HFFc6 (cell line): Measurements from ENCODE around the gene LKAAEAR1. TPM values are rescaled to one million over a fixed set of nuclear protein-coding genes. Genes with fewer than 3 reads are reported as not detected.

ENCODE experiments used
- DNase-seq: peaks from one replicate; pipeline ENCODE4 v3.0.0-alpha.2; 2018
- H3K27ac Mint-ChIP-seq: 2 replicates; pipeline ENCODE4 v1.8.0; 2020; ENCODE audit warnings: mild to moderate bottlenecking, mixed read lengths
- H3K27me3 Mint-ChIP-seq: 2 replicates; pipeline ENCODE4 v1.8.0; 2021; ENCODE audit warnings: mild to moderate bottlenecking, moderate library complexity, mixed read lengths; ENCODE audit not compliant: insufficient read depth
- H3K36me3 Mint-ChIP-seq: 2 replicates; pipeline ENCODE4 v1.8.0; 2021; ENCODE audit warnings: low read depth, mixed read lengths
- H3K4me1 Mint-ChIP-seq: 2 replicates; pipeline ENCODE4 v1.8.0; 2020; ENCODE audit warnings: low read depth, mixed read lengths
- H3K4me3 Mint-ChIP-seq: 2 replicates; pipeline ENCODE4 v1.8.0; 2020; ENCODE audit warnings: mild to moderate bottlenecking, moderate library complexity, mixed read lengths
- H3K9me3 Mint-ChIP-seq: 2 replicates; pipeline ENCODE4 v1.8.0; 2020; ENCODE audit warnings: mild to moderate bottlenecking, mixed read lengths
- CTCF ChIP-seq: fragments of 200-600 bp; sonication (generic); IDR thresholded peaks from 2 replicates; pipeline ENCODE4 v1.5.0; 2021; ENCODE audit warnings: antibody characterized with exemption, mild to moderate bottlenecking
- total RNA-seq, 6 experiments: library from RNA; stranded (reverse); fragmentation: NEBNext Ultra II Directional; extraction: Animal tissue kit (Norgen Biotek cat#: 25700); gene quantifications; 2 replicates in 1 of 6; 3 replicates in 5 of 6; pipeline ENCODE4 v1.2.3, GENCODE V29; 2021

The LKAAEAR1 gene
- total RNA-seq, 6 experiments from 2014 or later, result not detected

- no peaks in the 10 kb centered on the region for H3K9me3 Mint-ChIP-seq
- peaks cover 10% of the 10 kb centered on the region for H3K27me3 Mint-ChIP-seq
- no peak for DNase-seq
- H3K36me3 Mint-ChIP-seq, result no peaks in the 10 kb centered on the region
- no peak overlapping the region for H3K27ac Mint-ChIP-seq
- peak overlapping the region; percentile 89 for H3K4me3 Mint-ChIP-seq
- no peak for TF ChIP-seq CTCF
- peaks cover 8% of the 10 kb centered on the region; the same call in 1 of the 2 replicates for H3K4me1 Mint-ChIP-seq
Observed at GRCh38 chr20:64077876-64078551, 6.2 kb downstream of the LKAAEAR1 start.

GRCh38 chr20:64077541-64077875, 6.7 kb downstream of the LKAAEAR1 start:
- DNase-seq, result no peak
- Mint-ChIP-seq H3K27me3 (peaks cover 8% of the 10 kb centered on the region), H3K9me3 (no peaks in the 10 kb centered on the region), H3K4me1 (peaks cover 8% of the 10 kb centered on the region; the same call in 1 of the 2 replicates), H3K36me3 (no peaks in the 10 kb centered on the region), H3K4me3 (no peak overlapping the region), H3K27ac (no peak overlapping the region)
- TF ChIP-seq CTCF, result no peak

GRCh38 chr20:64077094-64077493, 7.1 kb downstream of the LKAAEAR1 start:
- H3K27me3 Mint-ChIP-seq, result peaks cover 8% of the 10 kb centered on the region
- no peak for TF ChIP-seq CTCF
- H3K36me3 Mint-ChIP-seq, result no peaks in the 10 kb centered on the region
- H3K4me3 Mint-ChIP-seq, result no peak overlapping the region
- no peak overlapping the region for H3K27ac Mint-ChIP-seq
- no peak for DNase-seq
- no peaks in the 10 kb centered on the region for H3K9me3 Mint-ChIP-seq
- H3K4me1 Mint-ChIP-seq, result peaks cover 8% of the 10 kb centered on the region; the same call in 1 of the 2 replicates

GRCh38 chr20:64076061-64076997, 7.9 kb downstream of the LKAAEAR1 start:
- H3K4me1 Mint-ChIP-seq, result peaks cover 8% of the 10 kb centered on the region; the same call in 1 of the 2 replicates
- peaks cover 2% of the 10 kb centered on the region for H3K27me3 Mint-ChIP-seq
- H3K27ac Mint-ChIP-seq, result no peak overlapping the region
- no peak overlapping the region for H3K4me3 Mint-ChIP-seq
- TF ChIP-seq CTCF, result no peak
- no peak for DNase-seq
- no peaks in the 10 kb centered on the region for H3K36me3 Mint-ChIP-seq
- H3K9me3 Mint-ChIP-seq, result no peaks in the 10 kb centered on the region

GRCh38 chr20:64075556-64075955, 8.6 kb downstream of the LKAAEAR1 start:
- H3K4me3 Mint-ChIP-seq, result no peak overlapping the region
- no peak for TF ChIP-seq CTCF
- H3K27ac Mint-ChIP-seq, result no peak overlapping the region
- no peak for DNase-seq
- H3K36me3 Mint-ChIP-seq, result no peaks in the 10 kb centered on the region
- H3K9me3 Mint-ChIP-seq, result no peaks in the 10 kb centered on the region
- peaks cover 8% of the 10 kb centered on the region; the same call in 1 of the 2 replicates for H3K4me1 Mint-ChIP-seq
- no peaks in the 10 kb centered on the region; the same call in none of the 2 replicates for H3K27me3 Mint-ChIP-seq
